GM18868 (cell line): ENCODE measurements around the gene SNRNP48.
A peak's percentile ranks its signal among the peaks of the same experiment; 100 is the strongest.

ENCODE experiments used
- ATAC-seq: cut with Tn5 transposase; IDR thresholded peaks from one replicate; pipeline ENCODE4 v1.9.1; 2021; ENCODE audit warnings: mild to moderate bottlenecking, moderate library complexity; ENCODE audit not compliant: unreplicated experiment

SNRNP48 gene

GRCh38 chr6:7640016-7640415, 50.0 kb downstream of the SNRNP48 start:
- no peak for ATAC-seq

DNA sequence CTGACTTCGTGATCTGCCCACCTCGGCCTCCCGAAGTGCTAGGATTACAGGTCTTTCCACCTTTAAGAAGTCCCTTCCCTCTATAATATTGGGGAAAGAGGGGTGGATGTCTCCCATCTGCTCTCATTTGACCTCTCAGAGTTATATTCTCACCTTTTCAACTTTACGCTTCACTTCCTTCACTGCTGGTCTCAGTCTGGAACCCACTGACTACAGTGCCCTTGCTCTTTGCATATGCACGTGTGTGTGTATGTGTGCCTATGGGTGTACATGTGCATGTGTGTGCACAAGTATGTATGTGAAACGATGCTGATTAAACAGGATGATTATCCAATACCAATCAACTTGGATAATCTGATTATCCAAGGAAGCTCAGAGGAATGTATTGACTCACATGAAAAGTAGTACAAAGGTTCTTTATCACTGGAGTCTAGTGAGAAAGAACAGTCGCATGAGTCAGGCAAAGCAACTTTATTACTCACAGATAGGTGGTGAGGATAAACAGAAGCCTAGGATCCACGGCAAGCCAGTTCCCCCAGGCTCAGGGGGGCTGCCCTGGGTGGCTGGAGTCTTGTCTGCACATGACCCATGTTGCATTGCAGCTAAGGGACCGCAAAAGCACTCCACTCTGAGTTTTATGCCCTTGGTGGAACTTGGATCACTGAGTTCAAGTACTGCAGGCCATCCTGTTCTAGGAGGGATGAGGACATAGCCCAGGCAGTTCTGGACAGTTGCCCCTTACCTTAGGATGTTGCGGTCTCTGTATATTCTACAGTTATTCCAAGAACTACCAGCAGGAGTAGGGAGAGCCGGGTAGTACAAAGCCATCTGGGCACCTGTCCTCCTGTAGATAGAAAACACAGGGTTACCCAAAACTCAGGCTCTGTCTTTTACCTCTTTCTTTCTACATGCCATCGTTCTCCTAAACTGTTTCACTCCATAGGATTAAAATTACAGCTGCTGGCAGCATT, 50.9 kb downstream of the SNRNP48 start:
- ATAC-seq = no peak

DNA sequence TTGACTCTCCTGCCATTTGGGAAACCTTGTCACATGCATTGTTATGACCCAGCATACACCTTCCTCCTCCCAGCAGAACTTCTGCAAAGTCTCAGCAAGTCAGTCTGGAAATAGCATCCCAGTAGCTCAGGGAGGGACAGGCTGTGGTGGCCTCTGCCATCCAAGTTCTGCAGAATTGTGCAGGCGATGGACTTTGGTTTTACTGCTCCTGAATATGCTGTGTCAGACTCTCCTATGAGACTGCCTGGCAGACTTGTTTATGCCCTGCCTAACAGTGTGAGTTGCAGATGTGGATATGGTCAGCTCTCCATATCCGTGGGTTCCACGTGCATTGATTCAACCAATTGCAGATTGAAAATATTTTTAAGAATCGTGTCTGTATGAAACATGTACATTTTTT, 52.8 kb downstream of the SNRNP48 start:
- ATAC-seq = no peak

DNA sequence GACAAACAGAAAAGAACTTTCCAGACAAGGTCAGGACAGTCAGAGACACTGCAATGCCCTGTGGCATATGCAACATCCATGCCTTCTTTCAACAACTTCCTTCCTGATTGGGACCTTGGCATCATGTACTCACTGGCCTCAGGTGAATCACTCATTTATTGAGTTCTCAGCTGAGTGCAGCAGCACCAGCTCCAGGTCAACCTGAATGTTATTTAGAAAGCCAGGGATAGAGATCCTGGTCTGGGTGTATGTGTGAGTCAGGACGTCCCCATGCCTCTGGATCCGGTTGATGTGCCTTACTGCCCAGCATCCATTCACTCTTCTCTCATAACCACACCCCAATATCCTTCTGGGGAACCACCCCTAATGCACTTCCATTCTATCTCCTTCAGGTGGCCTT, 54.4 kb downstream of the SNRNP48 start:
- ATAC-seq = no peak

GRCh38 chr6:7646394-7646793, 56.4 kb downstream of the SNRNP48 start:
- no peak for ATAC-seq

GRCh38 chr6:7647504-7647903, 57.5 kb downstream of the SNRNP48 start:
- peak; percentile 91 for ATAC-seq

- ATAC-seq = peak; percentile 48
These were observed 59.2 kb downstream of the SNRNP48 start for GRCh38 chr6:7649037-7649810.

- no peak for ATAC-seq
These were observed 60.9 kb downstream of the SNRNP48 start for GRCh38 chr6:7650878-7651277.

GRCh38 chr6:7652957-7653356, 63.0 kb downstream of the SNRNP48 start:
- ATAC-seq = no peak

- no peak for ATAC-seq
These were observed 66.4 kb downstream of the SNRNP48 start for GRCh38 chr6:7656355-7656754.

GRCh38 chr6:7658543-7658942, 68.5 kb downstream of the SNRNP48 start:
- no peak for ATAC-seq

GRCh38 chr6:7661364-7661763, 71.4 kb downstream of the SNRNP48 start:
- no peak for ATAC-seq
